Activated CD4-positive, alpha-beta T cell treated with anti-CD3 and anti-CD28 coated beads, Interleukin-10, Interleukin-2, amounts not matched to agents 100 ng/mL and 50 ng/mL, durations not matched to agents 16 hours and 8 hours (primary cell): ENCODE measurements around the gene HEMGN.
"Not testable (repeated sequence)": the region's sequence is repeated elsewhere in the genome, so short reads cannot be mapped to it uniquely, and the experiment has no call there.

Experiments used
- DNase-seq: peaks from one replicate; pipeline ENCODE4 v3.0.0-alpha.2; 2020

HEMGN gene, protein sequence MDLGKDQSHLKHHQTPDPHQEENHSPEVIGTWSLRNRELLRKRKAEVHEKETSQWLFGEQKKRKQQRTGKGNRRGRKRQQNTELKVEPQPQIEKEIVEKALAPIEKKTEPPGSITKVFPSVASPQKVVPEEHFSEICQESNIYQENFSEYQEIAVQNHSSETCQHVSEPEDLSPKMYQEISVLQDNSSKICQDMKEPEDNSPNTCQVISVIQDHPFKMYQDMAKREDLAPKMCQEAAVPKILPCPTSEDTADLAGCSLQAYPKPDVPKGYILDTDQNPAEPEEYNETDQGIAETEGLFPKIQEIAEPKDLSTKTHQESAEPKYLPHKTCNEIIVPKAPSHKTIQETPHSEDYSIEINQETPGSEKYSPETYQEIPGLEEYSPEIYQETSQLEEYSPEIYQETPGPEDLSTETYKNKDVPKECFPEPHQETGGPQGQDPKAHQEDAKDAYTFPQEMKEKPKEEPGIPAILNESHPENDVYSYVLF

GRCh38 chr9:97938081-97938644, at the start of gene HEMGN:
HEMGN (minus strand) TSS chr9:97938172; CDS start chr9:97938136, 36 bp downstream.
- peak; percentile 35 for DNase-seq

- DNase-seq: no peak
These were observed 49.5 kb upstream of the HEMGN start for GRCh38 chr9:97987487-97987886.

GRCh38 chr9:97985058-97985861, 47.3 kb upstream of the HEMGN start:
- peak; percentile 59 for DNase-seq

GRCh38 chr9:97984188-97985057, 46.5 kb upstream of the HEMGN start:
- DNase-seq: peak; percentile 85

DNA sequence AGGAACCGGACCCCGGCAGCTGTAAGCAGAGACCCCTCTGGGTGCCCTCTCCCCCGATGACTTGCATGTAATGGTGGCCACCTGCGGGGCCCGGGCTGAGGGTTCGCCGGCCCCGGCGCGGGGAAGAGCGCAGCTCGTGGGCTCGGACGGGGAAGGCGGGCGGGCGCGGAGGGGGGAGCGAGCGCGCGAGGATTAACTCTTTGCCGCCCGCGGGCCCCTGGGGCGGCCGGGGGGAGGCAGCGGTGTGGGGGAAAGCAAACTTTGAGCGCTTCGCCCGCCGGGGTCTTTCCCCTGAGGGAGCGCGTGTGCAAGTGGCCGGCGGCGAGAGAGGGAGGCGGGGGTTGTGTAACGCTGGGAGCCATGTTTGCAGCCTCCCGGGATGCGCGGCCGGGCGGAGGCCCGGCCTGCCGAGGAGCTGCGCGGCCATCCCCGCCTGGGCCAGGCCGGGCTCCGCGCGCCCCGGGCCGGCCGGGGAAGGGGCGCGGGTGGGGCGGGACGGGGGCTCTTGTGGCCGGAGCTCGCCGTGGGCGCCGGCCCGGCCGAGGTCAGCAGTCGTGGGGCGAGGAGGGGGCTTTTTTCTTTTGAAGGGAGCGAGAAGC, 45.7 kb upstream of the HEMGN start:
- peak; percentile 49 for DNase-seq

DNA sequence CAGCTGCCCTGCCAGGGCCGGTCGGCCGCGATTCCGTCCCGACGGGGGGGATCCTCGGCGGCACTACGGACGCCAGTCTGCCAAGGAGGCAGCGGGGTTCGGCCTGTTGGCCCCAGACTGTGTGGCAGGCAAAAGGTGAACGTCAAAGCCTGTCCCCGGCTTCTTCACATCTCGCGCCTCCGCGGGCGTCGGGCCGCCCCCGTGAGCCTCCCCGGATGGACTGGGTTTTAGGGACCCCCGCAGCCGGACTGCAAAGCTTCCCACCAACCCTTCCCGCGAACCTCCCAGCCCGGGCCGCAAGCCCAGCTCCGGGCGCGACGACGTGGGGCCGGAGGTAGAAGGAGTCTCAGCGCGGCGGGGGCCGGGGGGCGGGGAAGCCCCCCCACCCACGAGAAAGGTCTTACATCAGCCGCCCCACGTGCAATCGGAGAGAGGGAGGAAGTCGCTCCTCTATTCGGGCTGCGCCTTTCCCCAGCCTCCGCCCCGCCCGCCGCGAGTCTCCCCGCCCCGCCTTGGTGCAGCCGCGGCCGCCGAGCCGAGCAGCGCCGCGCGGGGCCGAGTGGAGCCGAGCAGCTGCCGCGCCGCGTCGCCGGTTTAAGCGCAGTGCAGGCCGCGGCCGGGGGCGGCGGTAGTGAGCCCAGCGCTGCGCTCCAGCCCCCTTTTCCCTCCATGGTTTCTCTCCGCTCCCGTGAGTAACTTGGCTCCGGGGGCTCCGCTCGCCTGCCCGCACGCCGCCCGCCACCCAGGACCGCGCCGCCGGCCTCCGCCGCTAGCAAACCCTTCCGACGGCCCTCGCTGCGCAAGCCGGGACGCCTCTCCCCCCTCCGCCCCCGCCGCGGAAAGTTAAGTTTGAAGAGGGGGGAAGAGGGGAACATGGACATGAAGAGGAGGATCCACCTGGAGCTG, 45.0 kb upstream of the HEMGN start, which contains the start of gene ANP32B:
ANP32B (plus strand) TSS at position 659 of the 906 bp plus-strand sequence; CDS start at position 874, 215 bp downstream.
- peak; percentile 97 for DNase-seq

GRCh38 chr9:97981846-97982682, 44.1 kb upstream of the HEMGN start:
- DNase-seq: no peak

DNA sequence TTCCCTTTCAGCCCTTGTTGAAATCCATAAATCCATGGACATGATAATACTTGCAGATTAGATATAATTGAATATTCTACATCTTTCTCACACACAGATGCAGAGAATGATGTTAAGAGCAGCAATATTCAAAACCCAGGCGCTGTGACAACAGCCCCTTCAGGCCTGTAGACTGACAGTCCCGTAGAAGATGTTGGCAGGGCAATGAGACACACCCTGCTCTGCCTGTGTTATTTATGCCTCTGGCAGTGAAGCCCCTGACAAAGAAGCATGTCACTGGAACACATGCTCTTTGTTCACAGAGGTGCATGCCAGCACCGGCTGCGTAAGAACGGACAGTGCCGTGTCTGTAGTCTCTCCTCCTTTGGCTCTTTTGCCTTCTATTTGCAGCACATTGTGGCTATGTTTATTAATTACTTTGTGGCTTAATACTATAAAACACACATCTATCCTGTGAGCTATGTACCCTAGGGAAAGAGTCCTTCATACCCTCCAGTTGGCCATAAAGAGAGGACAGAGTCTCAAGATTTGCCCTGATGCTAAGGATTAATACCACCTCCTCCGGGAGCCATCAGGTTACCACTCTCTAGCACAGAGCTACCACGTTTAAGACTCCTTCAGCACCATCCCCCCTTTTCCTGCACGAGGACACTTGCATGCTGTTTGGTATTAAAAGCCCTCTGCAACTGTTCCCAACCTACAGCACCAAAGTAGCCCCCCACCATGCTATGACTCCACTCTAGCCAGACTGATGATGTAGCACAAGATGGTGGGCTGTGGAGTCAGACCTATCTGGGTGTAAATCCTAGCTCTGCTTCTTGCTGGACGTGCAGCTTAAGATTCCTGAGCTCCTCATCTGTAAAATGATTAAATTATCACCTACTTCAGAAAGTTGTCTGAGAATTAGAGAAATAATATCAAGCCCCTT, 43.2 kb upstream of the HEMGN start:
- DNase-seq: no peak

GRCh38 chr9:97980479-97980803, 42.5 kb upstream of the HEMGN start:
- no peak for DNase-seq

GRCh38 chr9:97979788-97980478, 42.0 kb upstream of the HEMGN start:
- no peak for DNase-seq

- DNase-seq: no peak
These were observed 40.6 kb upstream of the HEMGN start for GRCh38 chr9:97978371-97979130.

GRCh38 chr9:97976633-97977032, 38.7 kb upstream of the HEMGN start:
- not testable (repeated sequence) for DNase-seq

DNA sequence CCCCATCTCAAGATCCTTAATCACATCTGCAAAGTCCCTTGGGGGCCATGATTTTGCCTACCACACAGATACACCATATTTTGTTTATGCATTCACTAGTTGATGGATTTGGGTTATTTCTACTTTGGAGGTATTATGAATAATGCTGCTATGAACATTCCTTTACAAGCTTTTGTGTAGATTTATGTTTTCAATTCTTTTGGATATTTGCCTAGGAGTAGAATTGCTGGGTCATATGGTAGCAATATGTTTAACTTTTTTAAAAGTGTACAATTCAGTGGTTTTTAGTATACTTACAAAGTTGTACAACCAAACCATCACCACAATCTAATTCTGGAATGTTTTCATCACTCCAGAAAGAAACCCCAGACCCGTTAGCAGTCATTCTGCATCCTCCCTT, 37.4 kb upstream of the HEMGN start:
- no peak for DNase-seq

GRCh38 chr9:97972753-97973152, 34.8 kb upstream of the HEMGN start:
- DNase-seq: no peak

GRCh38 chr9:97970165-97970564, 32.2 kb upstream of the HEMGN start:
- no peak for DNase-seq

DNA sequence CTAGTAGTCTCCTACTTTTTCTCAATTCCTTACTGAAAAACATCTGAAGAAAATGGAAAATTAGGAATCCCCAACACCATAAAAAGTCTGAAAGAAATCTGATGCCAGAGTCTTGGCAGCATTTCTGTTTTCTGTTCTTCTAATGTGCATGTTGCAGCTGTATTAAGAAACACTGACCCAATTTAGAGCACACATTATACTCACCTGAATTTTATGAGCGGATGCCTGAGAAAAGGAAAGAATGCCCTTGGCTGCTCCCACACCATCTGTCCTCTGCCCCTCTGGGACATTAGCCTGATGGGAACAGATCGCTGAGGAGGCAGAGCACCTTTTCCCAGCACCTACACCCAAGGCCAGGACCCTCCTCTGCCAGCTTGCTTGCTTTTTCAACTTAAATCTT, 31.0 kb upstream of the HEMGN start:
- no peak for DNase-seq

DNA sequence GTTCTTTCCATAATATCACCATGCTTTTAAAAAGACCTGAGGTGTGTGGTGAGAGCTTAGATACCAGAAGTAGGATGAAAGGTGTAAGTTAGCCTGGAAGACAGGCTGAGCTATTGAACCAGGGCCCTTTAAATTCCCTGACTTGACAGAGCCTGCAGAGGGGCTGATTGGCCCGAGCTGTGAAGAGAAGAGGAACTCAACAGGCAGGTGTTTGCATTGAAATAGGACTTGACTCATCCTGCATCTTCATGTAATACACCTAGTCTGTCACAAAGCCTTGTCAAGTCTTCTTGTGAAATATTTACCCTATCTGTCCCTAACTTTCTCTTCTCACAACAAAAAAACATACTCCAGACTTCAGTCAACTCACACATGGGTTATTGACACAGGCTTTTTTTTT, 28.5 kb upstream of the HEMGN start:
- DNase-seq: no peak
